Liver (tissue), 3 donors: Measurements from ENCODE around the gene TARBP1.

ENCODE experiments used
- FOXA2 ChIP-seq: IDR thresholded peaks from 2 replicates; pipeline ENCODE4 v1.6.1; 2016; ENCODE audit warnings: antibody characterized with exemption
- GABPA ChIP-seq, 2 donors: IDR thresholded peaks in 1 of 2; conservative IDR thresholded peaks in 1 of 2; 2 replicates each; pipeline ENCODE4 v1.6.1; 2016; ENCODE audit warnings: antibody characterized with exemption in 2 of 2, mild to moderate bottlenecking in 1 of 2, moderate library complexity in 1 of 2
- HNF4A ChIP-seq, 2 donors: conservative IDR thresholded peaks; 2 replicates each; pipeline ENCODE4 v1.6.1; 2016; ENCODE audit warnings: antibody characterized with exemption in 2 of 2, mild to moderate bottlenecking in 2 of 2
- JUND ChIP-seq, 2 donors: IDR thresholded peaks; 2 replicates each; pipeline ENCODE4 v1.6.1; 2016; ENCODE audit warnings: antibody characterized with exemption in 2 of 2
- MAX ChIP-seq: IDR thresholded peaks from 2 replicates; pipeline ENCODE4 v1.6.1; 2016; ENCODE audit warnings: antibody characterized with exemption
- RAD21 ChIP-seq, 2 donors: IDR thresholded peaks; 2 replicates each; pipeline ENCODE4 v1.6.1; 2016; ENCODE audit warnings: antibody characterized with exemption in 2 of 2, mild to moderate bottlenecking in 2 of 2
- YY1 ChIP-seq: IDR thresholded peaks from 2 replicates; pipeline ENCODE4 v1.6.1; 2016; ENCODE audit warnings: antibody characterized with exemption, mild to moderate bottlenecking
- TF ChIP-seq, protein P1 (sequence below): fragments of 150-350 bp; IDR thresholded peaks from 2 replicates; pipeline ENCODE4 v1.5.1; 2017; ENCODE audit warnings: improper control_type of control experiment, low read depth, low read length; ENCODE audit not compliant: missing input control
- TF ChIP-seq, protein P2 (sequence below): IDR thresholded peaks from 2 replicates; pipeline ENCODE4 v1.6.1; 2016; ENCODE audit warnings: antibody characterized with exemption
- donor health status: healthy.
- donor health status: healthy.

- TF ChIP-seq, protein P1, sequence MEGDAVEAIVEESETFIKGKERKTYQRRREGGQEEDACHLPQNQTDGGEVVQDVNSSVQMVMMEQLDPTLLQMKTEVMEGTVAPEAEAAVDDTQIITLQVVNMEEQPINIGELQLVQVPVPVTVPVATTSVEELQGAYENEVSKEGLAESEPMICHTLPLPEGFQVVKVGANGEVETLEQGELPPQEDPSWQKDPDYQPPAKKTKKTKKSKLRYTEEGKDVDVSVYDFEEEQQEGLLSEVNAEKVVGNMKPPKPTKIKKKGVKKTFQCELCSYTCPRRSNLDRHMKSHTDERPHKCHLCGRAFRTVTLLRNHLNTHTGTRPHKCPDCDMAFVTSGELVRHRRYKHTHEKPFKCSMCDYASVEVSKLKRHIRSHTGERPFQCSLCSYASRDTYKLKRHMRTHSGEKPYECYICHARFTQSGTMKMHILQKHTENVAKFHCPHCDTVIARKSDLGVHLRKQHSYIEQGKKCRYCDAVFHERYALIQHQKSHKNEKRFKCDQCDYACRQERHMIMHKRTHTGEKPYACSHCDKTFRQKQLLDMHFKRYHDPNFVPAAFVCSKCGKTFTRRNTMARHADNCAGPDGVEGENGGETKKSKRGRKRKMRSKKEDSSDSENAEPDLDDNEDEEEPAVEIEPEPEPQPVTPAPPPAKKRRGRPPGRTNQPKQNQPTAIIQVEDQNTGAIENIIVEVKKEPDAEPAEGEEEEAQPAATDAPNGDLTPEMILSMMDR: no peak
- TF ChIP-seq HNF4A (conservative IDR thresholded peaks at IDR 0.05) (no peak), RAD21 (IDR thresholded peaks at IDR 0.05) (no peak), YY1 (no peak), JUND (IDR thresholded peaks at IDR 0.05) (no peak), MAX (no peak), GABPA (IDR thresholded peaks at IDR 0.05 in 1 of 2, conservative IDR thresholded peaks at IDR 0.05 in 1 of 2) (no peak), FOXA2 (no peak)
- TF ChIP-seq, protein P2, sequence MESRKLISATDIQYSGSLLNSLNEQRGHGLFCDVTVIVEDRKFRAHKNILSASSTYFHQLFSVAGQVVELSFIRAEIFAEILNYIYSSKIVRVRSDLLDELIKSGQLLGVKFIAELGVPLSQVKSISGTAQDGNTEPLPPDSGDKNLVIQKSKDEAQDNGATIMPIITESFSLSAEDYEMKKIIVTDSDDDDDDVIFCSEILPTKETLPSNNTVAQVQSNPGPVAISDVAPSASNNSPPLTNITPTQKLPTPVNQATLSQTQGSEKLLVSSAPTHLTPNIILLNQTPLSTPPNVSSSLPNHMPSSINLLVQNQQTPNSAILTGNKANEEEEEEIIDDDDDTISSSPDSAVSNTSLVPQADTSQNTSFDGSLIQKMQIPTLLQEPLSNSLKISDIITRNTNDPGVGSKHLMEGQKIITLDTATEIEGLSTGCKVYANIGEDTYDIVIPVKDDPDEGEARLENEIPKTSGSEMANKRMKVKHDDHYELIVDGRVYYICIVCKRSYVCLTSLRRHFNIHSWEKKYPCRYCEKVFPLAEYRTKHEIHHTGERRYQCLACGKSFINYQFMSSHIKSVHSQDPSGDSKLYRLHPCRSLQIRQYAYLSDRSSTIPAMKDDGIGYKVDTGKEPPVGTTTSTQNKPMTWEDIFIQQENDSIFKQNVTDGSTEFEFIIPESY: no peak
Observed at GRCh38 chr1:234437423-234438171, 41.4 kb downstream of the TARBP1 start.
